Measurements from ENCODE around the gene CHCHD10. TPM values are rescaled to one million over a fixed set of nuclear protein-coding genes. Genes with fewer than 3 reads are reported as not detected.

The CHCHD10 gene
- total and polyA plus RNA-seq, 2 of the 13 experiments (the other 11 are each of a cell fraction or from before 2014, with no cell fraction given): 37.0 to 62.8 TPM

DNA sequence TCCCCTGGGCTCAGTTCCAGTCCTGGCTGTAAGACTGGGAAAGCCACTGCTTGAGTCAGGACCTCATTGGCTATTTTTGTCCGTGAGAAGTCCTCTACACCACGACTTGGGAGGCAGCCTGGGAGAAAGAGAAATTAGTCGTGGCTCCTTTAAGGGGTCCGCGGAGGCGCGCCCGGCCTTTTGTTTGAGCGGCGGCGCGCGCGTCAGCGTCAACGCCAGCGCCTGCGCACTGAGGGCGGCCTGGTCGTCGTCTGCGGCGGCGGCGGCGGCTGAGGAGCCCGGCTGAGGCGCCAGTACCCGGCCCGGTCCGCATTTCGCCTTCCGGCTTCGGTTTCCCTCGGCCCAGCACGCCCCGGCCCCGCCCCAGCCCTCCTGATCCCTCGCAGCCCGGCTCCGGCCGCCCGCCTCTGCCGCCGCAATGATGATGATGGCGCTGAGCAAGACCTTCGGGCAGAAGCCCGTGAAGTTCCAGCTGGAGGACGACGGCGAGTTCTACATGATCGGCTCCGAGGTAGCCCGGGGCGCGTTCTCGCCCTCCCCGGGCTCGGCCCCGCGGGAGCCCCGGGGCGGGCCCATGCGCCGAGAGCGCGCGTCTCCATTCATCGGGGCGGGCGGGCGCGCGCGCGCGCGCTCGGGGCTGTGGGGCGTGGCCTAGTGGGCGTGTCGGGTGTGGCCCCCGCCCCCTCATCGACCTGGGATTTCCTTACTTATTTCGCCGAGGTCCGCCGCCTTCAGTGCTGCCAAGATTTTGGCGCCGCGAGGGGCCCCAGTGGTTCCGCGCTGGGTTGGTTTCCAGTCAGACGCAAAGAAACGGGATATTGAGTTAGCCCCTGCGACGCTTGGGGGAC lies 19.2 kb upstream of the CHCHD10 start, which contains the start of gene SMARCB1 (continued):
- TF ChIP-seq AHDC1 (CRISPR knock-in tag; IDR thresholded peaks at IDR 0.05; ENCODE audit: borderline replicate concordance): no peak; the same call in 1 of the 2 replicates
- TF ChIP-seq ZFP91 (CRISPR knock-in tag; IDR thresholded peaks at IDR 0.05; ENCODE audit: borderline replicate concordance): peak; percentile 100
- no peak for TF ChIP-seq ZNF737 (CRISPR knock-in tag; IDR thresholded peaks at IDR 0.05; ENCODE audit: borderline replicate concordance)
- peak; percentile 68 for TF ChIP-seq YY1 (IDR thresholded peaks at IDR 0.05; ENCODE audit: insufficient read depth, insufficient replicate concordance, low read depth, low read length)
- TF ChIP-seq GTF3A (CRISPR knock-in tag; conservative IDR thresholded peaks at IDR 0.05): peak; percentile 63; the same call in 1 of the 2 replicates
- no peak for TF ChIP-seq ZNF484 (CRISPR knock-in tag; IDR thresholded peaks at IDR 0.05; ENCODE audit: borderline replicate concordance, low read depth)
- TF ChIP-seq ZNF232 (CRISPR knock-in tag; IDR thresholded peaks at IDR 0.05; ENCODE audit: borderline replicate concordance): no peak
- no peak for TF ChIP-seq NFE2L1 (CRISPR knock-in tag; IDR thresholded peaks at IDR 0.05; ENCODE audit: borderline replicate concordance)
- TF ChIP-seq ZNF30 (CRISPR knock-in tag; IDR thresholded peaks at IDR 0.05): no peak
- TF ChIP-seq ZNF550 (CRISPR knock-in tag; IDR thresholded peaks at IDR 0.05; ENCODE audit: borderline replicate concordance): no peak
- no peak for TF ChIP-seq ARID5B (CRISPR knock-in tag; IDR thresholded peaks at IDR 0.05)
- TF ChIP-seq ATF1 (CRISPR knock-in tag; IDR thresholded peaks at IDR 0.05): no peak
- TF ChIP-seq CAMTA2 (CRISPR knock-in tag; IDR thresholded peaks at IDR 0.05; ENCODE audit: borderline replicate concordance): 0 out of 2 replicates have a peak, but pooled peaks have one; percentile 85
- TF ChIP-seq, protein P1, sequence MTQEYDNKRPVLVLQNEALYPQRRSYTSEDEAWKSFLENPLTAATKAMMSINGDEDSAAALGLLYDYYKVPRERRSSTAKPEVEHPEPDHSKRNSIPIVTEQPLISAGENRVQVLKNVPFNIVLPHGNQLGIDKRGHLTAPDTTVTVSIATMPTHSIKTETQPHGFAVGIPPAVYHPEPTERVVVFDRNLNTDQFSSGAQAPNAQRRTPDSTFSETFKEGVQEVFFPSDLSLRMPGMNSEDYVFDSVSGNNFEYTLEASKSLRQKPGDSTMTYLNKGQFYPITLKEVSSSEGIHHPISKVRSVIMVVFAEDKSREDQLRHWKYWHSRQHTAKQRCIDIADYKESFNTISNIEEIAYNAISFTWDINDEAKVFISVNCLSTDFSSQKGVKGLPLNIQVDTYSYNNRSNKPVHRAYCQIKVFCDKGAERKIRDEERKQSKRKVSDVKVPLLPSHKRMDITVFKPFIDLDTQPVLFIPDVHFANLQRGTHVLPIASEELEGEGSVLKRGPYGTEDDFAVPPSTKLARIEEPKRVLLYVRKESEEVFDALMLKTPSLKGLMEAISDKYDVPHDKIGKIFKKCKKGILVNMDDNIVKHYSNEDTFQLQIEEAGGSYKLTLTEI (CRISPR knock-in tag; conservative IDR thresholded peaks at IDR 0.05): no peak
